Measurements from ENCODE around the gene NFKB2. TPM values are rescaled to one million over a fixed set of nuclear protein-coding genes. Genes with fewer than 3 reads are reported as not detected.
A peak's percentile ranks its signal among the peaks of the same experiment; 100 is the strongest.

The NFKB2 gene
- total RNA-seq, 1 donor = 37.6 TPM

DNA sequence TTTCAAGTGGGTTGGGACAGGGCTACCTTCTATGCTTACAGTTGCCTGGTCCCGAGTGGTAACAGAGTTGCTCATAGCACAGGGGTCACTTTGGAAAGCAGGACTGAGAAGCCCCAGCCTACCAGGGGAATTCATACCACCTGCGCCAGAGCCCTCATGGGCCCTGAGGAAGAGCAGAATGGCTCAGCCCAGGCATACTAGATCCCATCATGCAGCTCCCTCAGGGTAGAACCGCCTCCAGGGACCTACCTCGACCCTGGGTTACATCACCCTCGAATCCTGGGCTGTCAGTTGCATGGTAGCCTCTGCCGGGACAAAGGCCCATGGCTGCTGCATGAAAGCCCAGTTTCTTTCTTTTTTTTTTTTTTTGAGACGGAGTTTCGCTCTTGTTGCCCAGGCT is 34.0 kb downstream of the NFKB2 start:
- no peak for DNase-seq (ENCODE audit: low read depth)
- H3K4me3 ChIP-seq (ENCODE audit: low read depth, low read length) = no peak overlapping the region
- TF ChIP-seq, protein P1, sequence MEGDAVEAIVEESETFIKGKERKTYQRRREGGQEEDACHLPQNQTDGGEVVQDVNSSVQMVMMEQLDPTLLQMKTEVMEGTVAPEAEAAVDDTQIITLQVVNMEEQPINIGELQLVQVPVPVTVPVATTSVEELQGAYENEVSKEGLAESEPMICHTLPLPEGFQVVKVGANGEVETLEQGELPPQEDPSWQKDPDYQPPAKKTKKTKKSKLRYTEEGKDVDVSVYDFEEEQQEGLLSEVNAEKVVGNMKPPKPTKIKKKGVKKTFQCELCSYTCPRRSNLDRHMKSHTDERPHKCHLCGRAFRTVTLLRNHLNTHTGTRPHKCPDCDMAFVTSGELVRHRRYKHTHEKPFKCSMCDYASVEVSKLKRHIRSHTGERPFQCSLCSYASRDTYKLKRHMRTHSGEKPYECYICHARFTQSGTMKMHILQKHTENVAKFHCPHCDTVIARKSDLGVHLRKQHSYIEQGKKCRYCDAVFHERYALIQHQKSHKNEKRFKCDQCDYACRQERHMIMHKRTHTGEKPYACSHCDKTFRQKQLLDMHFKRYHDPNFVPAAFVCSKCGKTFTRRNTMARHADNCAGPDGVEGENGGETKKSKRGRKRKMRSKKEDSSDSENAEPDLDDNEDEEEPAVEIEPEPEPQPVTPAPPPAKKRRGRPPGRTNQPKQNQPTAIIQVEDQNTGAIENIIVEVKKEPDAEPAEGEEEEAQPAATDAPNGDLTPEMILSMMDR (IDR thresholded peaks at IDR 0.05; ENCODE audit: insufficient read depth, low read depth, low read length) = no peak

DNA sequence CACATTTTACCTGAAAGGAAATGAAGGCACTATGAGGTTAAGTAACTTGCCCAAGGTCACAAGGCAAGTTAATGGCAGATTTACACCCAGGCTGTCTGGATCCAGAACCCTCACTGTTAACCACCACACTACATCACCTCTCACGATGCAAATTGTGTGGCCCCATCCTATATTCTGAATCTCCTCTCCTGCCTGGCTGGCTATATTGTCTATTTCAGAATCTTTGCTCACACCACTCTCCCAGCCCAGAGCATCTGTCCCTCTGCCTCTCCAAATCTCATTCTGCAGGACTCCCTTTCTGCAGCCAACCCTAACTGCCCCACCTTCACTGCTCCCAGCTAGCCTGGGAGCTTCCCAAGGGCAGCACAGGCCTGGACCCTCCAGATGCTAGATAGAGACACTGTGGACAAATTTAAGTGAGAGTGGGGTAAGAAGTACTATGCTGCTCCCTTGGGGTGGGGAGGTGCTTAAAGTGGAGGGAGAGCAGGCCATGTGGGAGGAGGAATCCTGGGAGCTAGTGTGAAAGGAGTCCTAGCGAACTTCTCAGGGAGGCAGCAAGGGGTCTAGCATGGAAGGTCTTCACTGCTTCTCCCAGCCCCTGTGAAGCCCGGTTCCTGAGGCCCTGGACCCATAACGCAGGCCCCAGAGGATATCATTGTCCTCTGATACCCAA is 36.1 kb downstream of the NFKB2 start:
- TF ChIP-seq, protein P1 (IDR thresholded peaks at IDR 0.05; ENCODE audit: insufficient read depth, low read depth, low read length) = peak; percentile 3
- no peak for DNase-seq (ENCODE audit: low read depth)
- H3K4me3 ChIP-seq (ENCODE audit: low read depth, low read length) = peak overlapping the region; percentile 94

DNA sequence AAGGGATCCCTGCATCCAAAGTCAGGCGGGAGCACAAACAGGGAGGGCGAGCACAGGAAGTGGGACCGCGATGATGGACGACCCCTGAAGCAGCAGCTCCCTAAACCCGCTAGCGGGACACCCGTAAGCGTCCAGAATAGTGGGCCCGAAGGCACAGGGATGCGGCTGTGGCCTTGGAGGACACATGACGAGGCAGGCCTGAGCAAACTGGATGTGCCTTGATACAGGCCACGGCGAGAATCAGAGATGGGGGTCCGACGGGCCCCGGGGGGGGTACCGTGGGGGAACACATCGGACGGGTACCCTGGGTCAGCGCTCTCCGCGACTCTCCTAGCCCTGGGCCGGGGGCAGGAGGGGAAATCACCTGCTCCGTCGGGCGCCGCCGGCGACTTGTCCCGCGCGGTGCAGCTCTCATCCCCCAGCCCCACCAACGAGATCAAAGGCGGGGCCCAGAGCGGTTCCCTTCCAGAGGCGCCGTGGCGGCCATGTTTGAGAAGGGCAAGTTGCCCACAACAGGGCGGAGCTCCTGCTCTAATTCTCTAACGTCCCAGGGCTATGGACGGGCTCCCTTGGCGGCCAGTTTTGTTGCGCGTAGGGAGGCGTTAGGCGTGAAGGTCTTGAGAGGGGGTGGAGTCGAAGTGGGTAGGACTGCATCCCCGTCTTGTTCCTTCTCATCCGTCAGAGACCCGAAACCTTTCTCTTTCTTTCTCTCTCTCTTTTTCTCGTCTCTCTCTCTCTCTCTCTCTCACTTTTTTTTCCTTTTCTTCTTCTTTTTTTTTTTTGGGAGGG is 36.9 kb downstream of the NFKB2 start, which contains the start of gene CUEDC2:
TSS of gene CUEDC2 (minus strand) at position 413 of the 789 bp plus-strand sequence. CDS start 7,386 bp downstream, outside the sequence.
- peak within 1 kb of the TSS; percentile 94 for H3K4me3 ChIP-seq (ENCODE audit: low read depth, low read length)
- DNase-seq (ENCODE audit: low read depth) = peak; percentile 98
- TF ChIP-seq, protein P1 (IDR thresholded peaks at IDR 0.05; ENCODE audit: insufficient read depth, low read depth, low read length) = no peak

DNA sequence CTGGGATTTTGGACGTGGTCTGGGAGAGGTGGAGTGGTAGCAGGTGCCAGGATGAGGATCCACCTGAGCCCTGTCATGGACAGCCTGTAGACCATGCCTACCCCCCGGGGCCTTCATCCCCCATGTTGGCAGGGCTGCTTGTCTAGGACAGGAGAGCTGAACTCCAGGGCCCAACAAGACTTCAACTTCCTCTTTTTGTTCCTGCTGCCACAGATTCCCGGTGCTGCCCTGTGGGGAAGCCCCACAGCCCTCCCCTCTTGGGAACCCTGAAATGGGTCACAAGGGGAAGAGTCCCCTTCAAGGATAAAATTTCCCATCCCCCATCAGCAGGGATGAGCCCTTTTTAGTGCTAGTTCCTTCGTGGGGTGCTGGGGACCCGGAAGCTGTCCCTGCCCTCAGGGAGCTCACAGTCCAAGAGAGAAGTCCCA is 38.1 kb downstream of the NFKB2 start:
- no peak for DNase-seq (ENCODE audit: low read depth)
- no peak overlapping the region for H3K4me3 ChIP-seq (ENCODE audit: low read depth, low read length)
- TF ChIP-seq, protein P1 (IDR thresholded peaks at IDR 0.05; ENCODE audit: insufficient read depth, low read depth, low read length) = no peak

DNA sequence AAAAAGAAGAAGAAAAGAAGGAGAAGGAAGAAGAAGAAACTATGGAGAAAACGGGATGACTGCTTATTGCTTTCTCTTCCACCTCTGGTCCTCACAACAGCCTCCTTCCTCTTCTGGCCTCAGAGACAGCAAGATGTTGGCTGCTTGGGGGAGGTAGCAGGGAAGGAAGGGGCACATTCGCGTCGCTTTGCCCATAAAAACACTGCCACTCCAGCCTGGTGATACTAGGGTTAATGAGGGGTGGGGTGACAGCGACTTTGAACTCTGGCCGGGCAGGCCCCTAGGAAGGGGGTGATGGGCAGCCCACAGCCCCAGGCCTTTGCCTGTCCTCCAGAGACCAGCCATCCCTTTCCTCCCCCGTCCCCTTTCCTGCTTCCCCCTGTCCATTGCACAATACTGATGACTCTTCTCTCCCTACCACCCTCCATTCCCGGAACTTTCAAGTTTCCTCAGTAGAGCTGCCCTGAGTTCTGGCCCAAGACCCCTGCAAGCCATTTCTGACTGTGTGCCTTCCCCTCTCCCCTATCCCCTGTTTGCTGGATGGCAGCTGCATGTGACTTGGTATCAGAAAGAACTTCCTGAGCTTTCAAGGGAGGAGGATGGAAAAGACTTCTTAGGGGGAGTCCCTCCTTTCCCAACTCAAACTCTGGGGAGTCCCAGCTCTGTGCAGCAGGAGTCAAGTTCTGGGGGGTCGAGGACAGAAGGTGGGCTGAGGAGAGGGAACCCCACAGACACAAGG is 39.1 kb downstream of the NFKB2 start:
- DNase-seq (ENCODE audit: low read depth) = peak; percentile 76
- TF ChIP-seq, protein P1 (IDR thresholded peaks at IDR 0.05; ENCODE audit: insufficient read depth, low read depth, low read length) = no peak
- no peak overlapping the region for H3K4me3 ChIP-seq (ENCODE audit: low read depth, low read length)

DNA sequence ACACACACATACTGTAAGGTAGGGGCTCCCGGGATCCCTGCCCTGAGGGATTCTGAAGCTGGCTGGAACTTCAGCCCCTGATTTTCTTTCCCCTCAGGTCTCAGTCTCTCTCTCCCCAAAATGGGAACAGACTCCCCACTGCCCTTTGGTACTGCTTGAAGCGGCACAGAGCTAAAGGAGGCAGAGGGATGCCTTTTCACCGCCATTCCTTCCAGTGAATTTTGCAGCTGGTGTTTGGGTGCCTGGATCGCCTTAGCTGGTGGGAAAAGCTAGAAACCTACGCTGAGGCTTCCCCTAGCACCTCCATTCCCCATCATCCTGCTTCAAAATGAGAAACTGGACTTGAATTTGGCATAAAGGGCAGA is 39.6 kb downstream of the NFKB2 start:
- no peak for DNase-seq (ENCODE audit: low read depth)
- TF ChIP-seq, protein P1 (IDR thresholded peaks at IDR 0.05; ENCODE audit: insufficient read depth, low read depth, low read length) = no peak

More for the DNA sequence above, 39.6 kb downstream of the NFKB2 start:
- H3K4me3 ChIP-seq (ENCODE audit: low read depth, low read length) = no peak overlapping the region
